ENCODE measurements around the gene PRKCQ. TPM values are rescaled to one million over a fixed set of nuclear protein-coding genes. Genes with fewer than 3 reads are reported as not detected.

PRKCQ gene
- total and polyA plus RNA-seq, 4 donors: 0.13 to 3.3 (median 0.45) TPM

DNA sequence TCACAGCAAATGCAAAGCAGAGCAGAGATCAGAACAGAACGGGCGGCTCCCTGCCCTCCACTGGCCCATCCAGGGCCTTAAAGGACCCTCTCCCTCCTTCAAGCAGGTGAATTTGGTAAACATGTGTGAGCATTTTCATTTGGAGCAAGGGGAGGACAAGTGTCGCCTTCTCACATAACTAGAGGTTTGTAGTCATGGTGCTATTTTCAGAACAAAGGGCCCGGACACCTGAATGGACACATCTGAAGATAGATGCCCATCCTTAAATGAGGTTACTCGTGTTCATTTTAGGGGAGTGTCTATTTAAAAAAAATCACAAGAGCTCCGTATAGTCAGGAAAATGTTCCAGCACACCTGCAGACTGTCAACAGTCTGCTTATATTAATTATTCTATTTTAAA is 153.8 kb downstream of the PRKCQ start:
- no peak for DNase-seq (ENCODE audit: low spot score)
- TF ChIP-seq YY1 (IDR thresholded peaks at IDR 0.05) (no peak), JUND (IDR thresholded peaks at IDR 0.05) (no peak), TAF1 (conservative IDR thresholded peaks at IDR 0.05) (no peak), NR2F2 (IDR thresholded peaks at IDR 0.05) (no peak), RAD21 (IDR thresholded peaks at IDR 0.05) (no peak), EGR1 (IDR thresholded peaks at IDR 0.05; ENCODE audit: low read depth in 2 of 2) (no peak), GABPA (IDR thresholded peaks at IDR 0.05 in 1 of 2, conservative IDR thresholded peaks at IDR 0.05 in 1 of 2) (no peak), RXRA (IDR thresholded peaks at IDR 0.05) (no peak), SP1 (IDR thresholded peaks at IDR 0.05) (no peak), FOXA1 (IDR thresholded peaks at IDR 0.05) (no peak), FOXA2 (IDR thresholded peaks at IDR 0.05) (no peak), HNF4G (IDR thresholded peaks at IDR 0.05) (no peak), HNF4A (conservative IDR thresholded peaks at IDR 0.05) (no peak)
- TF ChIP-seq, protein P1, sequence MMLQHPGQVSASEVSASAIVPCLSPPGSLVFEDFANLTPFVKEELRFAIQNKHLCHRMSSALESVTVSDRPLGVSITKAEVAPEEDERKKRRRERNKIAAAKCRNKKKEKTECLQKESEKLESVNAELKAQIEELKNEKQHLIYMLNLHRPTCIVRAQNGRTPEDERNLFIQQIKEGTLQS (IDR thresholded peaks at IDR 0.05): no peak
- TF ChIP-seq, protein P2, sequence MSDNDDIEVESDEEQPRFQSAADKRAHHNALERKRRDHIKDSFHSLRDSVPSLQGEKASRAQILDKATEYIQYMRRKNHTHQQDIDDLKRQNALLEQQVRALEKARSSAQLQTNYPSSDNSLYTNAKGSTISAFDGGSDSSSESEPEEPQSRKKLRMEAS (IDR thresholded peaks at IDR 0.05): no peak
- TF ChIP-seq, protein P3, sequence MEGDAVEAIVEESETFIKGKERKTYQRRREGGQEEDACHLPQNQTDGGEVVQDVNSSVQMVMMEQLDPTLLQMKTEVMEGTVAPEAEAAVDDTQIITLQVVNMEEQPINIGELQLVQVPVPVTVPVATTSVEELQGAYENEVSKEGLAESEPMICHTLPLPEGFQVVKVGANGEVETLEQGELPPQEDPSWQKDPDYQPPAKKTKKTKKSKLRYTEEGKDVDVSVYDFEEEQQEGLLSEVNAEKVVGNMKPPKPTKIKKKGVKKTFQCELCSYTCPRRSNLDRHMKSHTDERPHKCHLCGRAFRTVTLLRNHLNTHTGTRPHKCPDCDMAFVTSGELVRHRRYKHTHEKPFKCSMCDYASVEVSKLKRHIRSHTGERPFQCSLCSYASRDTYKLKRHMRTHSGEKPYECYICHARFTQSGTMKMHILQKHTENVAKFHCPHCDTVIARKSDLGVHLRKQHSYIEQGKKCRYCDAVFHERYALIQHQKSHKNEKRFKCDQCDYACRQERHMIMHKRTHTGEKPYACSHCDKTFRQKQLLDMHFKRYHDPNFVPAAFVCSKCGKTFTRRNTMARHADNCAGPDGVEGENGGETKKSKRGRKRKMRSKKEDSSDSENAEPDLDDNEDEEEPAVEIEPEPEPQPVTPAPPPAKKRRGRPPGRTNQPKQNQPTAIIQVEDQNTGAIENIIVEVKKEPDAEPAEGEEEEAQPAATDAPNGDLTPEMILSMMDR (IDR thresholded peaks at IDR 0.05; ENCODE audit: low read depth, low read length, missing input control): no peak
- TF ChIP-seq, protein P4, sequence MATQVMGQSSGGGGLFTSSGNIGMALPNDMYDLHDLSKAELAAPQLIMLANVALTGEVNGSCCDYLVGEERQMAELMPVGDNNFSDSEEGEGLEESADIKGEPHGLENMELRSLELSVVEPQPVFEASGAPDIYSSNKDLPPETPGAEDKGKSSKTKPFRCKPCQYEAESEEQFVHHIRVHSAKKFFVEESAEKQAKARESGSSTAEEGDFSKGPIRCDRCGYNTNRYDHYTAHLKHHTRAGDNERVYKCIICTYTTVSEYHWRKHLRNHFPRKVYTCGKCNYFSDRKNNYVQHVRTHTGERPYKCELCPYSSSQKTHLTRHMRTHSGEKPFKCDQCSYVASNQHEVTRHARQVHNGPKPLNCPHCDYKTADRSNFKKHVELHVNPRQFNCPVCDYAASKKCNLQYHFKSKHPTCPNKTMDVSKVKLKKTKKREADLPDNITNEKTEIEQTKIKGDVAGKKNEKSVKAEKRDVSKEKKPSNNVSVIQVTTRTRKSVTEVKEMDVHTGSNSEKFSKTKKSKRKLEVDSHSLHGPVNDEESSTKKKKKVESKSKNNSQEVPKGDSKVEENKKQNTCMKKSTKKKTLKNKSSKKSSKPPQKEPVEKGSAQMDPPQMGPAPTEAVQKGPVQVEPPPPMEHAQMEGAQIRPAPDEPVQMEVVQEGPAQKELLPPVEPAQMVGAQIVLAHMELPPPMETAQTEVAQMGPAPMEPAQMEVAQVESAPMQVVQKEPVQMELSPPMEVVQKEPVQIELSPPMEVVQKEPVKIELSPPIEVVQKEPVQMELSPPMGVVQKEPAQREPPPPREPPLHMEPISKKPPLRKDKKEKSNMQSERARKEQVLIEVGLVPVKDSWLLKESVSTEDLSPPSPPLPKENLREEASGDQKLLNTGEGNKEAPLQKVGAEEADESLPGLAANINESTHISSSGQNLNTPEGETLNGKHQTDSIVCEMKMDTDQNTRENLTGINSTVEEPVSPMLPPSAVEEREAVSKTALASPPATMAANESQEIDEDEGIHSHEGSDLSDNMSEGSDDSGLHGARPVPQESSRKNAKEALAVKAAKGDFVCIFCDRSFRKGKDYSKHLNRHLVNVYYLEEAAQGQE (IDR thresholded peaks at IDR 0.05): no peak
- TF ChIP-seq, protein P5, sequence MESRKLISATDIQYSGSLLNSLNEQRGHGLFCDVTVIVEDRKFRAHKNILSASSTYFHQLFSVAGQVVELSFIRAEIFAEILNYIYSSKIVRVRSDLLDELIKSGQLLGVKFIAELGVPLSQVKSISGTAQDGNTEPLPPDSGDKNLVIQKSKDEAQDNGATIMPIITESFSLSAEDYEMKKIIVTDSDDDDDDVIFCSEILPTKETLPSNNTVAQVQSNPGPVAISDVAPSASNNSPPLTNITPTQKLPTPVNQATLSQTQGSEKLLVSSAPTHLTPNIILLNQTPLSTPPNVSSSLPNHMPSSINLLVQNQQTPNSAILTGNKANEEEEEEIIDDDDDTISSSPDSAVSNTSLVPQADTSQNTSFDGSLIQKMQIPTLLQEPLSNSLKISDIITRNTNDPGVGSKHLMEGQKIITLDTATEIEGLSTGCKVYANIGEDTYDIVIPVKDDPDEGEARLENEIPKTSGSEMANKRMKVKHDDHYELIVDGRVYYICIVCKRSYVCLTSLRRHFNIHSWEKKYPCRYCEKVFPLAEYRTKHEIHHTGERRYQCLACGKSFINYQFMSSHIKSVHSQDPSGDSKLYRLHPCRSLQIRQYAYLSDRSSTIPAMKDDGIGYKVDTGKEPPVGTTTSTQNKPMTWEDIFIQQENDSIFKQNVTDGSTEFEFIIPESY (IDR thresholded peaks at IDR 0.05): no peak
- Histone ChIP-seq H3K36me3 (ENCODE audit: control insufficient read depth in 4 of 4, insufficient read depth in 3 of 4, low read depth in 1 of 4, low read length in 3 of 4) (no peaks in the 10 kb centered on the region), H3K27ac (ENCODE audit: low read depth in 1 of 2, low read length in 2 of 2) (no peak overlapping the region), H3K27me3 (ENCODE audit: control insufficient read depth in 4 of 4, insufficient read depth in 4 of 4, low read length in 3 of 4) (no peaks in the 10 kb centered on the region), H3K9ac (ENCODE audit: low read depth in 1 of 2, low read length in 2 of 2) (no peak overlapping the region), H3K4me3 (ENCODE audit: low read depth in 1 of 3, low read length in 3 of 3) (no peak overlapping the region), H3K4me1 (ENCODE audit: control insufficient read depth in 4 of 4, insufficient read depth in 4 of 4, low read length in 3 of 4) (no peaks in the 10 kb centered on the region), H3K9me3 (ENCODE audit: control insufficient read depth in 4 of 4, low read length in 3 of 4) (no peaks in the 10 kb centered on the region)
- 93% methylated on average over 6 of the region's 6 CpGs for WGBS

Data from liver (tissue), 9 donors.